Fibroblast of the conjunctiva (primary cell): Measurements from ENCODE around the gene TMEM9B.

Experiments used
- DNase-seq: peaks from one replicate; pipeline ENCODE4 v3.0.0-alpha.2; 2010; ENCODE audit warnings: low read depth

TMEM9B gene

GRCh38 chr11:8930456-8931175 is 33.6 kb downstream of the TMEM9B start:
- DNase-seq: no peak

- no peak for DNase-seq
Measured at GRCh38 chr11:8928981-8929615, 35.1 kb downstream of the TMEM9B start.

- no peak for DNase-seq
Measured at GRCh38 chr11:8928205-8928604, 36.0 kb downstream of the TMEM9B start.

DNA sequence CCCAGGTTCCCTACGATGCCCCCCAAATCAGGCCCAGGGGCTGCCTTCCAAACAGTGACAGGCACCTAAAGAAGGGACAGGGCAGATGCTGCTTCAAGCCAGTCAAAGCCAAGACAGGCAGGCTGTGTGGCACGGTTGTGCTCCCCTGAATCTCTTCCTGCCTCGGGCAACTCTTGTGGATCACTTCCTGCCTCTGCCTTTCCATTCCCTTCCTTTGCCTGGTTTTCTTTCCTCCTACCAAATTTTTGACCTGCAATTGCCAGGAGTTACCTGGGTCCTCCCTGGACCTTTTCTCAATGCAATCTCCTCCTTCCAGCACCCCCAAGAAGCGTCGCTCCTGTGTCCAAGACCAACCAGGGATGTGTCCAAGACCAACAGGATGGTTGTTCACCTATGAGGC is 37.0 kb downstream of the TMEM9B start:
- no peak for DNase-seq

- DNase-seq: no peak
Measured at GRCh38 chr11:8926236-8926635, 38.0 kb downstream of the TMEM9B start.

DNA sequence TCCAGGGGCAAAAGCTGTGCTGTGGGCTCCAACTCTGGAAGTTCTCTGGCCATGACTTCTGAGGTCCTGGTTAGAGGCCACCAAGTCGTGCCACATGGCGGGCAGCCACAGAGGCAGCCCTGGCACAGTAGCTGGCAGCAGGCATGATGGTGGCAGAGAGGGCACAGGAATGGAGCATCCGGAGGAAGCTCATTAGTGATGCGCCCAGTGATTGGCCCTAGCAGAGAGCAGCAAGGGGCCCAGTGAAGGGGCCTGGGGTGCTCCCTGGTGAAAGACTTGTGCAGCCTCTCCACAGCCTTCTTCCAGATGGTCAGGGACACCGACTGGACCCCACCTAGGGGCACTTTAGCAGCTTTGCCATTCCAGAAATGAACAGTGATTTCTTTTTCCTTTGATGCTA is 38.5 kb downstream of the TMEM9B start:
- no peak for DNase-seq

- DNase-seq: no peak
Measured at GRCh38 chr11:8922691-8923090, 41.6 kb downstream of the TMEM9B start.

DNA sequence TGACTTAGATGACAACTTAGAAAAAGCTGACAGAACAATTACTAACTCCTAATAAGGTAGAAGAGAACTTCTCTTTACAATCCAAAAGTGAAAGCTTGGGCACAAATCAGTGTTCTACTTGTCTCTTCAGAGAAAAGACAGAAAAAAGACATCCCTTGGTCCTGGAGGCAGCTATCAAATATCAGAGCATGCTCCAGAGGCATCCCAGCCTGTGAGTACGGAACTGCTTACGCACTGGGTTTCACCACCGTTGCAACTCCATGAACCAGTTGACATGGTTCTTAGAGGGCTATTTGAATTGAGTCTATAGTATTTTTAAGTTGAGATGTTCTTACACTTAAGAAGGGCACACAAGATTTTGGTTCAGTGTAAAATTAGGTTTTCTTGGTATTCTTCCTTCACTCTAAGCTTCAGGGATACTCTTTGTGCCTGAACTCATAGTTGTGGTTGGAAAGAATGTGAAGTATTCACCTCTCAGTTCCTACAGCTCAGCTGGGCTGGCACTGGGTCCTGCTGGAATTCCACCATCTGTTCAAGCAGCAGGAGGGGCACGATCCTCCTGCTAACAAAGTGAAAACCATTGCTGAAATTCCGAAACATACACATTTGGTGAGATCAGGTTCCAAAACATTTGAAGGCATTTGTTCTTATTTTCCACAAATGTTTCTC is 47.0 kb downstream of the TMEM9B start:
- DNase-seq: peak; percentile 69

DNA sequence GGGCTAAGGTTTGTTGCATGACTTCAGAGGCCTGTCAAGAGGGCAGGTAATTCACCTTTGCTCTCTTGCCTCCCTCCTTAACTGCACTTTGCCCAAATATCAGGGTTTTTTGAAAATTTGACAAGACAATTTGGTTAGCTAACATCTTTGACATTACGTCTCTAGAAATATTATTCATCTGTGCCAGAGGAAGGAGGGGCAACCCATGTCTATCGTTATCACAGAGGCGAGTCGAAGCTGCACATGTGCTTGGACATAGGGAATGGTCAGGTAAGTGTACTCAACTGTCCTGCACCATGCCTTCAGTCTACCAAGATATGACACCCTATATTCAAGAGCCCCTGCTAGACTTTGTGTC is 49.6 kb downstream of the TMEM9B start:
- no peak for DNase-seq

DNA sequence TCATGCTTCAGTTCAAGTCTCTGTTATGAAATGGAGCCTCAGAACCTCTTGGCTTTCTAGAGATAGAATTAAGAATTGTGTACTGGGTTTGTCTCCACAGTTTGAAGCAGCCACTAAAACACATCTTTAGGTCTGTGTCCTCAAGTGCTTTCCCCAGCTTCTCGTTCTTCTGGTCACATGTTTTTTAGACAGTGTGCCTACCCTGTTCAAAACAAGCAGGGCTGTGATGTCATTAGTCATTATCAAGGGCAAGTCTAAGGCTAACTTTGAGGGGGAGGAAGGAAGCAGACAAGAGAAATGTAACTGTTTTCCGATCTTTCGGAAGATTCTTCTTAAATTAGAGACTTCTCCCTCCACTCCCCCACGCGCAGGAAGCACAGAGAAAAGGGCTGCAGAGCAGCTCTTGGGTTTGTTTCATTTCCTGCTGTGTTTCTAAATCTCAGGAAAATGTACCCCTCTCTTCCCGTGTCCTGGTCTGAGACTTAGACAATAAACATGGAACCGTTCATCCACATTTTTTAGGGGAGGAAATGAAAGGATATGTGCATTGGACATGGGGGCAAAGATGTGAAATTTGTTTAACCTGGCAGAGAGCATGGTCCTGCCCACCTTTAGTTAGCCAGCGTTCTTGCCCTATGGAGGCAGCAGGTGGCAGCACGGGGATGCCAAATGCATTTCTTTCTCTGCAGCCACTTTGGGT is 50.1 kb downstream of the TMEM9B start:
- no peak for DNase-seq

GRCh38 chr11:8911029-8911823 is 53.0 kb downstream of the TMEM9B start, which contains the start of gene AKIP1:
AKIP1 (plus strand) TSS chr11:8911189; CDS start chr11:8911450, 261 bp downstream.
- DNase-seq: peak; percentile 89

GRCh38 chr11:8910649-8911026 is 53.6 kb downstream of the TMEM9B start:
- DNase-seq: no peak

- no peak for DNase-seq
Measured at GRCh38 chr11:8908099-8908498, 56.1 kb downstream of the TMEM9B start.

DNA sequence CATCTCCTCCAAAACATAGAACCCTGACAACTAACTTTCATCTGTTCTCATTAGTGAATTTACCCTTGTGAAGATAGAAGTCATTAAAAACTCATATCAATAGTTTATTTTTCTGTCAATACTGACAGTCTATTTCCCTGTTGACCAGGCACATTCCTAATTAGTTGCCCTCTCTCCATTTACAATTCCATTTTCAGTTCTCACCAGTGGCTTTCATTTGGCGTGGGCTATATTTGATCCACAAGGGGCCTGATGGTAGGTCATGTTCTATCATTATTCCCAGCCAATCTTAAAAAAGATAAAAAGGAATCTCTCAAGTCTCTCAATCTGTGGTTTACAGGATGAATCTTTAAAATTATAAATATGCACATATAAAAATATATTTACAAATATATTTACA is 57.1 kb downstream of the TMEM9B start:
- no peak for DNase-seq

DNA sequence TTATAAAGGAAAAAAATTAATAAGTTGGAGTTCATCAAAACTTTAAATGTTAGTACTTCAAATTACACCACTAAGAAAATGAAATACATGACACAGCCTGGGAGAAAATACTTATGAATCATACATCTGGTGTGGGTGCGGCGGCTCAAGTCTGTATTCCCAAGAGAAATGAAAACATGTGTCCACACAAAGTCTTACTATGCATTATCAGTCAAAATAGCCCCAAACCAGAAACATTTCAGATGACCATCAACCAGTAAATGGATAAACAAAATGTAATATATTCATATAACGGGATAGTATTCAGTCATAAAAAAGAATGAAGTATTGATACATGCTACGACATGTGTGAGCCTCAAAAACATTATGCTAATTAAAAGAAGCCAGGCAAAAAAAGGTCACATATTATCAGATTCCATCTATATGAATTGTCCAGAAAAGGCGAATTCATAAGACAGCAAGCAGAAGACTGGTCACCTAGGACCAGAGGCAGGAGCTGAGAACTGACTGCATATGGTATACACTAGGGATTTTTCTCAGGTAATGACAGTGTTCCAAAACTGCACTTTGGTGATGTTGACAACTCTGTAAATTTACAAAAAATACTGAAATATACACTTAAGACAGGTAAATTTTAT is 58.6 kb downstream of the TMEM9B start:
- DNase-seq: peak; percentile 51

- DNase-seq: no peak
Measured at GRCh38 chr11:8899119-8899753, 65.0 kb downstream of the TMEM9B start.
